GM23338 (cell line): ENCODE results near the gene PDCD7. TPM values are rescaled to one million over a fixed set of nuclear protein-coding genes. Genes with fewer than 3 reads are reported as not detected.

ENCODE experiments used
- ATAC-seq: fragments of 200-7000 bp; cut with Tn5 transposase; 3 replicates; pipeline ENCODE4 v1.9.1; 2020
- DNase-seq: peaks from one replicate; pipeline ENCODE4 v3.0.0-alpha.2; 2015; ENCODE audit warnings: low spot score
- H2AFZ ChIP-seq: fragments of 200-600 bp; sonication (generic); 2 replicates; pipeline ENCODE4 v1.8.0; 2016; ENCODE audit warnings: antibody characterized with exemption, mild to moderate bottlenecking, moderate library complexity
- H3F3A ChIP-seq: fragments of 200-600 bp; sonication (generic); replicated peaks from 2 replicates; pipeline ENCODE4 v1.8.0; 2017; ENCODE audit warnings: antibody characterized with exemption, mixed run types, low read depth
- H3K27ac ChIP-seq: fragments of 200-600 bp; sonication (generic); 2 replicates; pipeline ENCODE4 v1.6.1; 2016; ENCODE audit warnings: low read depth
- H3K27me3 ChIP-seq: fragments of 200-600 bp; sonication (generic); 2 replicates; pipeline ENCODE4 v1.8.0; 2016; ENCODE audit warnings: mild to moderate bottlenecking, mixed run types, moderate library complexity; ENCODE audit not compliant: insufficient read depth
- H3K36me3 ChIP-seq: fragments of 200-600 bp; sonication (generic); 2 replicates; pipeline ENCODE4 v1.8.0; 2016; ENCODE audit warnings: mild to moderate bottlenecking; ENCODE audit not compliant: insufficient read depth
- H3K4me1 ChIP-seq: fragments of 200-600 bp; sonication (generic); 2 replicates; pipeline ENCODE4 v1.8.0; 2016; ENCODE audit warnings: mild to moderate bottlenecking, moderate library complexity; ENCODE audit not compliant: insufficient read depth
- H3K4me2 ChIP-seq: fragments of 200-600 bp; sonication (generic); 2 replicates; pipeline ENCODE4 v1.7.1; 2017; ENCODE audit warnings: mixed run types
- H3K4me3 ChIP-seq: fragments of 200-600 bp; sonication (generic); 2 replicates; pipeline ENCODE4 v1.6.1; 2016; ENCODE audit warnings: mixed run types
- H3K79me2 ChIP-seq: fragments of 200-600 bp; sonication (generic); replicated peaks from 2 replicates; pipeline ENCODE4 v1.8.0; 2017; ENCODE audit warnings: mild to moderate bottlenecking; ENCODE audit not compliant: insufficient read depth
- H3K9me2 ChIP-seq: fragments of 200-600 bp; sonication (generic); 2 replicates; pipeline ENCODE4 v1.8.0; 2017; ENCODE audit not compliant: insufficient read depth
- H4K20me1 ChIP-seq: fragments of 200-600 bp; sonication (generic); replicated peaks from 2 replicates; pipeline ENCODE4 v1.8.0; 2017; ENCODE audit warnings: mild to moderate bottlenecking; ENCODE audit not compliant: insufficient read depth
- H3K27ac Mint-ChIP-seq: 2 replicates; pipeline ENCODE4 v1.8.0; 2020; ENCODE audit warnings: inconsistent platforms, mild to moderate bottlenecking, moderate library complexity, mixed read lengths
- H3K27me3 Mint-ChIP-seq: 3 replicates; pipeline ENCODE4 v1.8.0; 2022; ENCODE audit warnings: low read depth, mild to moderate bottlenecking, moderate library complexity, mixed read lengths, inconsistent platforms; ENCODE audit not compliant: insufficient read depth, poor library complexity
- H3K36me3 Mint-ChIP-seq: 3 replicates; pipeline ENCODE4 v1.8.0; 2021; ENCODE audit warnings: low read depth, mild to moderate bottlenecking, inconsistent platforms, moderate library complexity, mixed read lengths
- H3K4me1 Mint-ChIP-seq: 3 replicates; pipeline ENCODE4 v1.8.0; 2020; ENCODE audit warnings: mild to moderate bottlenecking, inconsistent platforms, mixed read lengths
- H3K4me3 Mint-ChIP-seq: 3 replicates; pipeline ENCODE4 v1.8.0; 2021; ENCODE audit warnings: moderate library complexity, mild to moderate bottlenecking, inconsistent platforms, mixed read lengths
- H3K9me3 Mint-ChIP-seq: 3 replicates; pipeline ENCODE4 v1.8.0; 2020; ENCODE audit warnings: moderate library complexity, mild to moderate bottlenecking, inconsistent platforms, mixed read lengths
- CREB1 ChIP-seq: fragments of 250-450 bp; sonication (Bioruptor Pico); IDR thresholded peaks from 2 replicates; pipeline ENCODE4 v1.5.0; 2020; ENCODE audit warnings: low read depth, mild to moderate bottlenecking, moderate library complexity
- CTCF ChIP-seq, 2 experiments: fragments of 200-600 bp in 1 of 2; sonication (generic) in 1 of 2; conservative IDR thresholded peaks; 2 replicates each; pipeline versions ENCODE4 v1.5.1 to v1.6.1; 2016 to 2017; ENCODE audit warnings: antibody characterized with exemption in 2 of 2, low read depth in 2 of 2, mild to moderate bottlenecking in 2 of 2, moderate library complexity in 1 of 2
- ETS1 ChIP-seq: IDR thresholded peaks from 2 replicates; pipeline ENCODE4 v1.6.1; 2016; ENCODE audit warnings: antibody characterized with exemption
- EZH2 ChIP-seq: fragments of 200-600 bp; sonication (generic); IDR thresholded peaks from one replicate; pipeline ENCODE4 v1.8.0; 2017; ENCODE audit warnings: antibody characterized with exemption, mild to moderate bottlenecking, low read depth; ENCODE audit not compliant: unreplicated experiment
- EZH2phosphoT487 ChIP-seq: fragments of 200-600 bp; sonication (generic); IDR thresholded peaks from one replicate; pipeline ENCODE4 v1.8.1; 2018; ENCODE audit warnings: antibody characterized with exemption; ENCODE audit not compliant: unreplicated experiment
- JUNB ChIP-seq: IDR thresholded peaks from one replicate; pipeline ENCODE4 v1.6.1; 2016; ENCODE audit warnings: antibody characterized with exemption; ENCODE audit not compliant: unreplicated experiment
- POLR2AphosphoS5 ChIP-seq: IDR thresholded peaks from 2 replicates; pipeline ENCODE4 v1.6.1; 2016; ENCODE audit warnings: antibody characterized with exemption, low read depth
- REST ChIP-seq: IDR thresholded peaks from one replicate; pipeline ENCODE4 v1.6.1; 2018; ENCODE audit warnings: antibody characterized with exemption; ENCODE audit not compliant: unreplicated experiment
- STAT1 ChIP-seq: IDR thresholded peaks from one replicate; pipeline ENCODE4 v1.6.1; 2016; ENCODE audit warnings: antibody characterized with exemption; ENCODE audit not compliant: unreplicated experiment
- ZNF114 ChIP-seq: fragments of 250-450 bp; sonication (Bioruptor Pico); IDR thresholded peaks from 2 replicates; pipeline ENCODE4 v1.5.0; 2020; ENCODE audit warnings: mild to moderate bottlenecking, moderate library complexity
- ZNF331 ChIP-seq: fragments of 250-450 bp; sonication (Bioruptor Pico); IDR thresholded peaks from 2 replicates; pipeline ENCODE4 v1.5.0; 2020; ENCODE audit warnings: low read depth, mild to moderate bottlenecking, moderate library complexity
- ZNF462 ChIP-seq: fragments of 250-450 bp; sonication (Bioruptor Pico); IDR thresholded peaks from 2 replicates; pipeline ENCODE4 v1.5.0; 2020; ENCODE audit warnings: mild to moderate bottlenecking, moderate library complexity
- polyA plus RNA-seq: library from polyadenylated mRNA; unstranded; fragments of >200 nt; fragmentation: Nextera tagmentation; extraction: Ambion mirVana; gene quantifications from 2 replicates; pipeline ENCODE4 v1.2.1, GENCODE V29; 2016
- total RNA-seq: library from RNA; depleted of rRNA; stranded (reverse); fragments of >200 nt; shearing (Covaris generic); gene quantifications from 2 replicates; pipeline ENCODE4 v1.2.3, GENCODE V29; 2014

PDCD7 gene
- total and polyA plus RNA-seq, 2 experiments from 2014 or later = 16.8 to 21.2 TPM

- no peak for TF ChIP-seq ETS1
- TF ChIP-seq ZNF114 (CRISPR knock-in tag) = no peak
- TF ChIP-seq EZH2 = no peak
- TF ChIP-seq STAT1 = no peak
- TF ChIP-seq POLR2AphosphoS5 = no peak
- TF ChIP-seq EZH2phosphoT487 = no peak
- no peak for TF ChIP-seq JUNB
These were observed 61.6 kb downstream of the PDCD7 start (continued) for GRCh38 chr15:65072027-65072426.

GRCh38 chr15:65071381-65071811, 62.2 kb downstream of the PDCD7 start:
- no peak overlapping the region for H3K27ac ChIP-seq
- Mint-ChIP-seq H3K27me3 (peaks cover 16% of the 10 kb centered on the region), H3K4me3 (no peak overlapping the region), H3K36me3 (no peaks in the 10 kb centered on the region; the same call in 2 of the 3 replicates), H3K4me1 (peaks cover 17% of the 10 kb centered on the region), H3K9me3 (peaks cover 5% of the 10 kb centered on the region; the same call in 2 of the 3 replicates), H3K27ac (no peak overlapping the region)
- H3K9me2 ChIP-seq = no peaks in the 10 kb centered on the region
- H3K4me2 ChIP-seq = no peak overlapping the region
- H3K79me2 ChIP-seq = no peaks in the 10 kb centered on the region
- H3F3A ChIP-seq = peaks cover 5% of the 10 kb centered on the region; the same call in 1 of the 2 replicates
- no peaks in the 10 kb centered on the region for H3K36me3 ChIP-seq
- H2AFZ ChIP-seq = peak overlapping the region; percentile 78; the same call in 1 of the 2 replicates
- no peak for ATAC-seq
- DNase-seq = no peak
- H4K20me1 ChIP-seq = no peaks in the 10 kb centered on the region
- H3K4me3 ChIP-seq = no peak overlapping the region
- H3K27me3 ChIP-seq = peaks cover 11% of the 10 kb centered on the region
- peaks cover 14% of the 10 kb centered on the region for H3K4me1 ChIP-seq
- TF ChIP-seq ETS1 (no peak), CTCF (conservative IDR thresholded peaks at IDR 0.05; ENCODE audit: low read depth in 2 of 2) (no peak), ZNF331 (CRISPR knock-in tag) (no peak), EZH2 (no peak), REST (no peak), CREB1 (CRISPR knock-in tag) (no peak), ZNF114 (CRISPR knock-in tag) (no peak), ZNF462 (CRISPR knock-in tag) (no peak)
